IMR-90 (cell line): ENCODE data around the gene TGFB2.

ENCODE experiments used
- BHLHE40 ChIP-seq: fragments of 150-350 bp; IDR thresholded peaks from 2 replicates; pipeline ENCODE4 v1.6.1; 2016; ENCODE audit warnings: mild to moderate bottlenecking, low read depth, low read length
- CHD1 ChIP-seq: IDR thresholded peaks from 2 replicates; pipeline ENCODE4 v1.6.1; 2012; ENCODE audit warnings: low read depth, low read length, improper control_type of control experiment
- MAFK ChIP-seq: IDR thresholded peaks from 2 replicates; pipeline ENCODE4 v1.6.1; 2012; ENCODE audit warnings: low read depth, low read length, improper control_type of control experiment
- MXI1 ChIP-seq: IDR thresholded peaks from 2 replicates; pipeline ENCODE4 v1.6.1; 2012; ENCODE audit warnings: low read depth, mild to moderate bottlenecking, low read length, moderate library complexity, borderline replicate concordance
- NFE2L2 ChIP-seq: fragments of 150-350 bp; IDR thresholded peaks from 2 replicates; pipeline ENCODE4 v1.6.1; 2016; ENCODE audit warnings: low read depth, mild to moderate bottlenecking, low read length
- POLR2A ChIP-seq: IDR thresholded peaks from 2 replicates; pipeline ENCODE4 v1.6.1; 2012; ENCODE audit warnings: mild to moderate bottlenecking, low read depth, low read length
- RAD21 ChIP-seq: IDR thresholded peaks from 2 replicates; pipeline ENCODE4 v1.6.1; 2012; ENCODE audit warnings: low read length, improper control_type of control experiment
- TF ChIP-seq, protein P1 (sequence below): conservative IDR thresholded peaks from 2 replicates; pipeline ENCODE4 v1.5.1; 2012; ENCODE audit warnings: mild to moderate bottlenecking, low read depth, low read length, improper control_type of control experiment
- TF ChIP-seq, protein P2 (sequence below): fragments of 150-350 bp; IDR thresholded peaks from 2 replicates; pipeline ENCODE4 v1.6.1; 2017; ENCODE audit warnings: mild to moderate bottlenecking, antibody characterized with exemption, low read length, low read depth

DNA sequence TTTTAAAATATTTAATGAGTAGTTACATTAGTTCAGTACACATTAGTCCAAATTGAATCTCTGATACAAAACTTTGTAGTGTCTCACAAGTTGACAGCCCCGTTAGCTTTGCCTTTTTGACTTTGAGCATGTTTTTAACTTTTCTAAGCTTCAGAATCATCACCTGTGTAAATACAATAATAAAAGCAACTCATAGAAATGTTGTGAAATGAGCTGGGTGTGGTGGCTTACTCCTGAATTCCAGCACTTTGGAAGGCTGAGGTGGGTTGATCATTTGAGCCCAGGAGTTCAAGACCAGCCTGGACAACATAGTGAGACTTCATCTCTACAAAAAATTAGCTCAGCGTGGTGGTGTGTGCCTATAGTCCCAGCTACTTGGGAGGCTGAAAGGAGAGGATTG lies 49.0 kb upstream of the TGFB2 start:
- TF ChIP-seq, protein P1, sequence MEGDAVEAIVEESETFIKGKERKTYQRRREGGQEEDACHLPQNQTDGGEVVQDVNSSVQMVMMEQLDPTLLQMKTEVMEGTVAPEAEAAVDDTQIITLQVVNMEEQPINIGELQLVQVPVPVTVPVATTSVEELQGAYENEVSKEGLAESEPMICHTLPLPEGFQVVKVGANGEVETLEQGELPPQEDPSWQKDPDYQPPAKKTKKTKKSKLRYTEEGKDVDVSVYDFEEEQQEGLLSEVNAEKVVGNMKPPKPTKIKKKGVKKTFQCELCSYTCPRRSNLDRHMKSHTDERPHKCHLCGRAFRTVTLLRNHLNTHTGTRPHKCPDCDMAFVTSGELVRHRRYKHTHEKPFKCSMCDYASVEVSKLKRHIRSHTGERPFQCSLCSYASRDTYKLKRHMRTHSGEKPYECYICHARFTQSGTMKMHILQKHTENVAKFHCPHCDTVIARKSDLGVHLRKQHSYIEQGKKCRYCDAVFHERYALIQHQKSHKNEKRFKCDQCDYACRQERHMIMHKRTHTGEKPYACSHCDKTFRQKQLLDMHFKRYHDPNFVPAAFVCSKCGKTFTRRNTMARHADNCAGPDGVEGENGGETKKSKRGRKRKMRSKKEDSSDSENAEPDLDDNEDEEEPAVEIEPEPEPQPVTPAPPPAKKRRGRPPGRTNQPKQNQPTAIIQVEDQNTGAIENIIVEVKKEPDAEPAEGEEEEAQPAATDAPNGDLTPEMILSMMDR: no peak
- no peak for TF ChIP-seq MAFK
- TF ChIP-seq, protein P2, sequence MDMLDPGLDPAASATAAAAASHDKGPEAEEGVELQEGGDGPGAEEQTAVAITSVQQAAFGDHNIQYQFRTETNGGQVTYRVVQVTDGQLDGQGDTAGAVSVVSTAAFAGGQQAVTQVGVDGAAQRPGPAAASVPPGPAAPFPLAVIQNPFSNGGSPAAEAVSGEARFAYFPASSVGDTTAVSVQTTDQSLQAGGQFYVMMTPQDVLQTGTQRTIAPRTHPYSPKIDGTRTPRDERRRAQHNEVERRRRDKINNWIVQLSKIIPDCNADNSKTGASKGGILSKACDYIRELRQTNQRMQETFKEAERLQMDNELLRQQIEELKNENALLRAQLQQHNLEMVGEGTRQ: no peak
- no peak for TF ChIP-seq POLR2A
- no peak for TF ChIP-seq RAD21
- TF ChIP-seq BHLHE40: no peak
- TF ChIP-seq CHD1: no peak
- no peak for TF ChIP-seq NFE2L2
- no peak for TF ChIP-seq MXI1
